ENCODE measurements around the gene TRIM34.
"Not testable (repeated sequence)": the region's sequence is repeated elsewhere in the genome, so short reads cannot be mapped to it uniquely, and the experiment has no call there.

The TRIM34 gene

DNA sequence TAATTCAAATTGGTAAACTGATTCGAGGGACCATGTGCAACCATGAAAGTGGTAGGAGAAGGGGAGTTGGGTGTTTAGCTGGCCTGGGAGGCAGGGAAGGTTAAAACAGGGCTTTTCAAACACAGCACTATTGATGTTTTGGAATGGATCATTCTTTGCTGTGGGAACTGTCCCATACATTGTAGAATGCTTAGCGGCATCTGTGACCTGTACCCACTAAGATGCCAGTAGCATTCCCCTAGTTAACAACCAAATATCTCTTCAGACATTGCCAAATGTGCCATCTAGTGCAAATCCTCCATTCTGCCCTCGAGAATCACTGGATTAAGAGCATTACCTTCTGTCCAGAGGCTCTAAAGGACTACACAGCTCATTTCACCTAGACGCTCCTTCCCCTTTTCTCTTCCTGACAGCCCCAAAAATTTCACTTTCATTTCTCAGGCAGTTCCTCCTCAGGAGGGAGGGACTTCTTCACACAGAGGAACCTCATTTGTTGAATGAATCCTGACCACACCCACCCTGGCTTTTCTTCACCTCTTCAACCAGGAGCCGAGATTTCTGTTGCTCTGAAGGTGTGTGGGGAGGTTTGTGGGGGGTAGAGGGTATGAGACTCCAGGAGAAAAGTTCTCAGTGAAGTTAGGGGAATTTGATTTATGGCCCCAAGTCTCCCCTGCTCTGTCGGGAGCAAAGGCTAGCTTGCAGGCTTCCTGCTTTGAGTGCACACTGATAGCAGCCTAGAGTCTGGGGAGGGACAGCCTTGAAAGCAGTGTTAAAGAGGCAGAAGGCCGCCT, at the start of gene TRIM34:
Gene TRIM34 (plus strand): TSS at position 513 of the 791 bp plus-strand sequence. CDS start 7,331 bp downstream, outside the sequence.
- no peak for DNase-seq

DNA sequence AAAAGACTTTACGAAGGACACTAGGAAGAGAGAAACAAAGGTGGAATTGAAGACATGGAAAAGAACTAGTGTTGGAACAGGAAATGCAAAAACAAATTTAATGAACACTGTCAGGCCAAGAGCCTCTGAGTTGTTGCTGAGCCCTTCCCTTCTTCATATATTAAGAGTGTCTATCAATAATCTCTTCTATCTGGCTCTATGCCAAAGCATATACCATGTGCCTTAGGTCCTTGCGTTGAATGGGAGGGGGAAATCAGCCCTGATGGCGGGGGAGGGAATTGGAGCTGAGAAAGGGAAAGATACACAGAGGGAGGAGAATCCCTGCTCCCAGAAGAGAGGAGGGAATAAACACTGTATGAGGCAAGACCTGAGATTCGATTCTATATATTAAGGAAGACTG, 49.6 kb upstream of the TRIM34 start:
- DNase-seq = no peak

GRCh38 chr11:5577101-5577500, 47.7 kb upstream of the TRIM34 start:
- no peak for DNase-seq

DNA sequence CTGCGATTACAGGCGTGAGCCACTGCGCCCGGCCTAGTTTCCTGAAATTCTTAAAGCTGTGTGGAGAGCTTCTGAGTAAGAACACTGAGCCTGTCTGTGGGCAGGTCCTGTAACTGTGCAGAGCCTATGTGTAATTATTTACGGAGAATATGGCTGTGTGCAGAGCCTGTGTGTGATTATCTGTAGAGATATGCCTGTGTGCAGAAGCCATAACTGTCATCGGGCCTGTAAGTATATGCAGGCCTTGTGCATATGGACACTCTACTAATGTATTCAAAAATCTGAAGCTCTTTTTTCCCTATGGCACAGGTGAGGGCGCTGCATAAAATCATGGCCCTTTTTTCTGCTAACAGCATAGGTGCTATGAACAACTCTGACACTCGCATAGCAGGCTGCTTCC, 44.2 kb upstream of the TRIM34 start, which contains the start of gene OR52B6:
Gene OR52B6 (plus strand): TSS at position 301 of the 400 bp plus-strand sequence. CDS start 0 bp downstream, at position 301.
- DNase-seq = no peak

- no peak for DNase-seq
Observed at GRCh38 chr11:5581014-5581413, 43.8 kb upstream of the TRIM34 start.

DNA sequence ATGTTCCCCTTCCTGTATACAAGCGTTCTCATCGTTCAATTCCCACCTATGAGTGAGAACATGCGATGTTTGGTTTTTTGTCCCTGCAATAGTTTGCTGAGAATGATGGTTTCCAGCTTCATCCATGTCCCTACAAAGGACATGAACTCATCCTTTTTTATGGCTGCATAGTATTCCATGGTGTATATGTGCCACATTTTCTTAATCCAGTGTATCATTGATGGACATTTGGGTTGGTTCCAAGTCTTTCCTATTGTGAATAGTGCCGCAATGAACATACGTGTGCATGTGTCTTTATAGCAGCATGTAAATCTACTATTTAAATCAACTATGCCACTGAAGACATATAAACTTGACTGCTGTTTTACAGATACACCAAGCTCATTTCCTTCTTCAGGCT, 40.3 kb upstream of the TRIM34 start:
- DNase-seq = not testable (repeated sequence)

GRCh38 chr11:5589906-5590305, 34.9 kb upstream of the TRIM34 start:
- DNase-seq = not testable (repeated sequence)

DNA sequence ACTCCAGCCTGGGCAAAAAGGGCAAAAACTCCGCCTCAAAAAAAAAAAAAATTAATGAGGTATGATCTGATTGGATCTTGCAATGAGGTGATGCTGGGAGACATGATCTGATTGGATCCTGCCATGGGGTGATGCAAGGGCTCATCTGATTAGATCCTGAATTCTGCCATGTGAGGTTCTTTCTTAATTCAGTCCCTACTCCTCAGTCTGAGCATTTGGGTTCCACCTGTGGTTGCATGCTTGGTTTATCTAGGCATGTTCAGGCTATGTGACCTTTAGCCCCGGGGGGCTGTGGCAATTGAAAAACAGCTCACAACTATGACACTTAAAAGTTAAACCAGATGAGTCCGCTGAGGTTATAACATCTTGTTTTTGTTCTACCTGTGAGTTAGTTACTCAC, 33.2 kb upstream of the TRIM34 start:
- DNase-seq = no peak

DNA sequence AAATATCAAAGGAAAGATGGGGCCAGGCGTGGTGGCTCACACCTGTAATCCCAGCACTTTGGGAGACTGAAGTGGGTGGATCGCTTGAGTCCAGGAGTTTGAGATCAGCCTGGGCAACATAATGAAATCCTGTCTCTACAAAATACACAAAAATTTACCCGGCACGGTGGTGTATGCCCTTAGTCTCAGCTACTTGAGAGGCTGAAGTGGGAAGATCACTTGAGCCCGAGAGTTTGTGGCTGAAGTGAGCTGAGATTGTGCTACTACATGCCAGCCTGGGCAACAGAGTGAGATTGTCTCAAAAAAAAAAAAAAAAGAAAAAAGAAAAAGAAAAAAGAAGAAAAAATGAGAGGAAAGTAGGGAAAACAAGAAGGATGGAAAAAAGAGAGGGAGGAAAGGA, 32.2 kb upstream of the TRIM34 start:
- no peak for DNase-seq

GRCh38 chr11:5593146-5593545, 31.7 kb upstream of the TRIM34 start:
- DNase-seq = no peak

DNA sequence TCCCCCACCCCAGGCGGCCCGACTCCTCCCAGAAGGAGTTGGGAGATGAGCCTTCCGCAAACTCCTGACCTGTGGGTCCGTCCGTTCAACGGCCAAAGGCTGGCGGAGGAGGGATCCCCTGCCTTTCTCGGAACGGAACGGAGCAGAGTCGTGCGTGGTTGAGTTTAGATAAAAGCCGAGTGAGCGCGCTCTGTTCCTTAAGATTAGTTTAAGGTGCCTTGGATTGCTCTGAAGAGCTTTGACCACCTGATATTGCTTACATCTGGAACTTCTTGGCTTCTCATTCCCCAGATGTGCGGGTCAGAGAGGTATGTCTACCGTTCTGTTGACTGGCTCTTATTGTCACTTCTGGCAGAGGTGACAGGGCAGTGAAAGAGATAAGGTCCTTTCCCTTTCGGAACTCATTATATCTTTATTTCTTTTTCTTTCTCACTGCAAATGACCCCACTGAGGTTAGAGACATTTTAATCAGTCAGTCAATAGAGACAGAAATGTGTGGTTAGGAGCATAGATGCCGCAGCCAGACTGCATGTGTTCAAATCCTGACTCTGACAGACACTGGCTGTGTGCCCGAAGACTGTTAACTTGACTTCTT, 28.1 kb upstream of the TRIM34 start, which contains the start of gene TRIM6:
Gene TRIM6 (plus strand): TSS at position 31 of the 595 bp plus-strand sequence. CDS start 261 bp downstream, at position 292.
- no peak for DNase-seq

- DNase-seq = no peak
Observed at GRCh38 chr11:5597953-5598352, 26.8 kb upstream of the TRIM34 start.

- peak; percentile 27 for DNase-seq
Observed at GRCh38 chr11:5600374-5600851, 24.4 kb upstream of the TRIM34 start.

DNA sequence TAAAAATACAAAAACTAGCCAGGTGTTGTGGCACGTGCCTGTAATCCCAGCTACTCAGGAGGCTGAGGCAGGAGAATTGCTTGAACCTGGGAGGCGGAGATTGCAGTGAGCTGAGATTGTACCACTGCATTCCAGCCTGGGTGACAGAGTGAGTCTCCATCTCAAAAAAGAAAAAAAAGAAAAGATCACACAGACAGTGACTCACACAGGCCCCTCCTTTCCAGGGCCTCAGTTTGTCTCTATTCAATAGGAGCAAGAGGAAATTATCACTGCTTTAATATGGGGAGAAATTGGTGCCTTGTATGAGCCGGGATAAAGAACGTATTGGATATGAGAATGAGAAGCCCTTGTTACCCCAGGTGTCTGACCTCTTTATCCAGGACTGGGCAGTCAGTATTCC, 22.0 kb upstream of the TRIM34 start:
- not testable (repeated sequence) for DNase-seq

- no peak for DNase-seq
Observed at GRCh38 chr11:5603326-5603725, 21.5 kb upstream of the TRIM34 start.

DNA sequence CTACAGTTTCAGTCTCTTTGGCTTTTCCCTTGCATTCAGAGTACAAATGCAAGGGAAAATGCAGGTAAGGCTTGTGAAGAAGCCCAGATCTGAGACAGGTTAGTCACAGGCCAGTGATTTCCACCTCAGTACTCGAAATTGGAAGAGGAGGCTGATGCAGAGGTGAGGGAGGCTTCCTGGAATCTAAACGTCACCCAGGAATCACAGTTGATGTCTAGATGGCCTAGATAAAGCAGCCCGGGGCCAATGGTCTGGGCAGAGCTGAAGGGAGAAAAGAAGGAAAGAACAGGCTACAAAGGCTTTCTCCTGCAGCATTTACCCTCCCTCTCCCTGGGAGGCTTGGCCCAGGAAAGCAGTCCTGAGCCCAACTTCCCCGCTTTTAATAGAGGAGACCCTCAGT, 19.9 kb upstream of the TRIM34 start:
- no peak for DNase-seq

DNA sequence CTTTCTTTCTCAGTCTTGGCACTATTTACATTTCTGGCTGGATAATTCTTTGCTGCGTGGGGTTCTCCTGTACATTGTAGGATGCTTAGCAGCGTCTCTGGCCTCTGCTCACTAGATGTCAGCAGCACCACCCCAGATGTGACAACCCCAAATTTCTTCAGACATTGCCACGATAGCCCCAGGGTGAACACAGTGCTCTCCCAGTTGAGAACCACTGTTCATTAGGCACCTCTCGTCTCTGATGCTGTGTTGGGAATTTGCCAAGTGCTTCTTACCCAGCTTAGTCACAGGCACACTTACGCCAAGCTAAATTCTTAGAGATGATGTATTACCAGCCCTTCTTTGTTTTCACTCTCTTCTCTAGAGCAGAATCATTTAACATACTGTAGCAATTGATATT, 19.0 kb upstream of the TRIM34 start:
- DNase-seq = peak; percentile 1

DNA sequence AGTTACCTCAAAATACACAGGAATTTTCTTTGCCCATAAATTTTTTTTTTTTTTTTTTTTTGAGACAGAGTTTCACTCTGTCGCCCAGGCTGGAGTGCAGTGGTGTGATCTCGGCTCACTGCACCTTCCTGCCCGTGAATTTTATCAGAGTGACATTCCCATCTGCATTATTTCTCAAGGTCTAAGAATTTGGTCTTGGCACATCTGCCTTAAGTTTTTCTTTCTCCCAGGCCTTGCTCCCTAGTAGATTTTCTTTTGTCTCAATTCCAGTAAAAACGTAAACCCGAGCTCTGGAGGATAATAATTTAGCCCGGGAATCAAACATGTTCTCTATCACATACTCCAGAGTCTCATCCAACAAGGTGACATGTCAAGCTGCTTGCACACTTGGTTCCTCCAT, 16.0 kb upstream of the TRIM34 start:
- no peak for DNase-seq

GRCh38 chr11:5610446-5610845, 14.4 kb upstream of the TRIM34 start:
- DNase-seq = no peak

DNA sequence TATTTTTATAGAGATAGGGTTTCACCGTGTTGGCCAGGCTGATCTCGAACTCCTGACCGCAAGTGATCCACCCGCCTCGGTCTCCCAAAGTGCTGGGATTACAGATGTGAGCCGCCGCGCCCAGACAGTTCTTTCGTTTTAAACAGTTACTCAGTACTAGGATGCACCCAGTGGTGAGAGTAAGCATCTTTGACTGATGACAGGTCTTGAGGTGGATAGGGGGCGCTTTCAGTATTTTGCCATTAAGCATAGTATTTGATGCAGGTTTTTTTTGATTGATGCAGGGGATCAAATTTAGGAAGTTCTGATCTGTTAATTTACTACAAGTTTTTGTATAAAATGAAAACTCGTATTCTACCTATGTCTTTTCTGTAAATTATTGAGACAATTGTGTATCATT, 13.2 kb upstream of the TRIM34 start:
- DNase-seq = no peak

DNA sequence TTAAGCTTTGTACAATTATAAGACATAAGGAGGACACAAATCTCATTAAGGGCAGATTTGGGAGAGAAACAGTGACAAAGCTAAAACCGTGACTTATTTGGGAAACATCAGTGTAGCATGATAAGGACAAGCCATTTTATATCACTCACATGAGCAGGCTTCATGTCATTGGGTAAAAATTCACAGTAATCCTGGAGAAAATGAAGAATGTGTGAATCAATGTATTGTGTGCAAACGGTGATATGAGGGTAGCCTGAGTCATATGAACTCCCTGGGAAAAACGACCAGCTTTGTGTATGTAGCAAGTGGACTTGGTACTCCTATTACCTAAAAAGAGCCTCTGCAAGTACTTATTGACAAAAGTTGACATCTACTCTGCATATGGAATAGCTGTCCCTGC, 6.0 kb upstream of the TRIM34 start:
- DNase-seq = no peak

GRCh38 chr11:5620651-5621521, 3.9 kb upstream of the TRIM34 start:
- no peak for DNase-seq

GRCh38 chr11:5621580-5621979, 3.2 kb upstream of the TRIM34 start:
- DNase-seq = no peak
